Esophagus (tissue), 2 donors: ENCODE measurements around the gene LTK. TPM values are rescaled to one million over a fixed set of nuclear protein-coding genes. Genes with fewer than 3 reads are reported as not detected.
"Not testable (repeated sequence)": the region's sequence is repeated elsewhere in the genome, so short reads cannot be mapped to it uniquely, and the experiment has no call there.

ENCODE experiments used
- H3K27ac ChIP-seq, 2 donors: one replicate each; pipeline ENCODE4 v1.5.1; 2013; ENCODE audit warnings: low read depth in 2 of 2, mild to moderate bottlenecking in 2 of 2, inconsistent platforms in 1 of 2, low read length in 1 of 2, moderate library complexity in 1 of 2
- H3K27me3 ChIP-seq, 2 donors: one replicate each; pipeline ENCODE4 v1.6.1; 2013; ENCODE audit warnings: low read length in 2 of 2, control low read depth in 1 of 2, mild to moderate bottlenecking in 1 of 2; ENCODE audit not compliant: insufficient read depth in 2 of 2, control insufficient read depth in 1 of 2
- H3K36me3 ChIP-seq, 2 donors: one replicate each; pipeline ENCODE4 v1.6.1; 2013; ENCODE audit warnings: low read length in 1 of 2; ENCODE audit not compliant: control insufficient read depth in 2 of 2, insufficient read depth in 2 of 2
- H3K4me1 ChIP-seq, 2 donors: one replicate each; pipeline ENCODE4 v1.6.1; 2013; ENCODE audit warnings: low read length in 1 of 2; ENCODE audit not compliant: control insufficient read depth in 2 of 2, insufficient read depth in 2 of 2
- H3K4me3 ChIP-seq, 2 donors: one replicate each; pipeline ENCODE4 v1.5.1; 2013; ENCODE audit warnings: low read length in 2 of 2, mild to moderate bottlenecking in 2 of 2, low read depth in 1 of 2, moderate library complexity in 1 of 2
- H3K9me3 ChIP-seq, 2 donors: one replicate each; pipeline ENCODE4 v1.6.1; 2013; ENCODE audit warnings: mild to moderate bottlenecking in 2 of 2, low read depth in 1 of 2, low read length in 1 of 2, moderate library complexity in 1 of 2; ENCODE audit not compliant: control insufficient read depth in 2 of 2, insufficient read depth in 1 of 2
- WGBS, 2 donors: extraction: QIAGEN DNeasy Blood & Tissue Kit; methylation state at CpG; one replicate each; pipeline ENCODE4 v1.1.7; 2013; 5-methylcytosine and 5-hydroxymethylcytosine counted together
- polyA plus RNA-seq, 2 donors: library from polyadenylated mRNA; stranded (reverse); fragments of 200-250 nt; gene quantifications; one replicate each; pipeline ENCODE4 v1.2.3, GENCODE V29; 2013
- donor health status: healthy with polysubstance abuse.
- donor health status: Bipolar disorder and iron deficiency.

Gene LTK
- polyA plus RNA-seq, 2 donors: 0.26 to 0.31 TPM

DNA sequence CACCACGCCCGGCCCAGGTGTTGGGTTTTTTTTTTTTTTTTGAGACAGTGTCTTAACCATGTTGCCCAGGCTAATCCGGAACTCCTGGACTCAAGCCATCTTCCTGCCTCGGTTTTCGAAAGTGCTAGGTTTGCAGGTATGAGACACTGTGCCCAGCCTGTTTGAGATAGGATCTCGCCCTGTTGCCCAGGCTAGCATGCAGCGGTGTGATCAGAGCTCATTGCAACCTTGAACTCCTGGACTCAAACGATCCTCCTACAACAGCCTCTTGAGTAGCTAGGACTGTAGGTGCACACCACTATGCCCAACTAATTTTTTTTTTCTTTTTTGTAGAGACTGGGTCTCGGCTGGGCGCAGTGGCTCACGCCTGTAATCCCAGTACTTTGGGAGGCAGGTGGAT is 40.2 kb downstream of the LTK start:
- Histone ChIP-seq H3K4me3 (no peak overlapping the region), H3K4me1 (no peaks in the 10 kb centered on the region), H3K27ac (no peak overlapping the region), H3K9me3 (no peaks in the 10 kb centered on the region), H3K27me3 (no peaks in the 10 kb centered on the region), H3K36me3 (peaks cover 27 to 33% of the 10 kb centered on the region in 2 donors)
- 83 to 92% methylated on average over 9 to 11 of the region's 11 CpGs for WGBS, 2 donors

DNA sequence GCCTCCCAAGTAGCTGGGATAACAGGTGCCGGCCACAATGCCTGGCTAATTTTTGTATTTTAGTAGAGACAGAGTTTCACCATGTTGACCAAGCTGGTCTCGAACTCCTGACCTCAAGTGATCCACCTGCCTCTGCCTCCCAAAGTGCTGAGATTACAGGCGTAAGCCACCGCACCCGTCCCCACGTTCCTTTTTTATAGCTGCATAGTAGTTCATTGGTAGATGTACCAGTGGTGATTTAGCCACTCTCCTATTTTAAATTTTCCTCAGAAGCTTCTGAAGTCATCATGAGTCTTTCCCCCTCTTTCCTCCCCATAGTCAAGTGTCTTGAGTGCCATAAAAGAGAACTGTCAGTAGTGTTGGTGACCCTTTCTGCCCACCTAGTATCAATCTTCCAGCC is 44.0 kb downstream of the LTK start:
- not testable (repeated sequence) for H3K27ac ChIP-seq, H3K27me3 ChIP-seq, H3K4me3 ChIP-seq, H3K9me3 ChIP-seq, H3K4me1 ChIP-seq
- 95 to 99% methylated on average over 6 of the region's 6 CpGs for WGBS, 2 donors
- peaks cover 6 to 24% of the 10 kb centered on the region in 2 donors for H3K36me3 ChIP-seq

DNA sequence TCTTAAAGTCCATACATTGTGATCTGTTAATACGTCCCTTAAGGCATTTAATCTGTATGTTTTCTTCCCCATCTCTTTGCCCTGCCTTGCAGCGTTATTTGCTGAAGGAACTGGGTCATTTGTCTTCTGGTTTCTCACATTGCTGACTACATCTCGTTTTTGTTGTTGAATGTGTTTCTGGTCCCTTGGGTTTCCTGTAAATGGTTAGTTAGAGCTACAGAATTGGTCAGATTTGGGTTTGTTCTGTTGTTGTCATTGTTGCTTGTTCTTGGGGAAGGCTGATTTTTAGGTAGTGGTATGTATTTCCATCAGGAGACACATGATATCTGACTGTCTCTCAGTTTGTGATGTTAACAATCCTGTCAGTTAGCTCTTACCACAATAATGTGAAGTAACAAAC is 46.9 kb downstream of the LTK start:
- Histone ChIP-seq H3K4me1 (no peaks in the 10 kb centered on the region), H3K4me3 (no peak overlapping the region), H3K27ac (no peak overlapping the region), H3K27me3 (no peaks in the 10 kb centered on the region), H3K36me3 (peaks cover 5 to 17% of the 10 kb centered on the region in 2 donors), H3K9me3 (no peaks in the 10 kb centered on the region)
- WGBS, 2 donors: 61 to 69% methylated on average over 3 of the region's 3 CpGs

DNA sequence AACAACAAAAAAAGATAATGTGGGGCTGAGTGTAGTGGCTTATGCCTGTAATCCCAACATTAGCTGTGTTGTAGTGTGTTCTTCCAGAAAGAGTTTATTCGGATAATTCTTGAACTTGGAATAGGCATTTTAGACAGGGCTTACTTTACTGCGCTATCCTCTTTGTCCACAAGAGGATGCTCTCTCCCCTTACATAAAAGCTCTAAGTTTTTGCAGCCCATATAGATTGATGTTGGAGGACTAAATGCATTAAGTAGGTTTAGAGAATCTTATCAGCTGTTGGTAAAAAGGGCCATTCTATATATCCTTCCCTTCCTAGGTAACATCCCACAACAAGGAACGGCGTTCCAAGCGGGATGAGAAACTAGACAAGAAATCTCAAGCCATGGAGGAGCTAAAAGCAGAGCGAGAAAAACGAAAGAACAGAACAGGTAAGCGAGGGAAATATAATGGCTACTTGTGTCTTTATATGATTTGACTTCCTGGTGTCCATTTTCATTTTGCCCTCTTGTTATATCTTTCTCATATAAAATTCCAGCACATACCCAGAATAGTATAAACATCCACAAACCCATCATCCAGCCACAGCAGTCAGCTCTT is 47.7 kb downstream of the LTK start:
- Histone ChIP-seq H3K9me3 (no peaks in the 10 kb centered on the region), H3K4me3 (no peak overlapping the region), H3K27ac (no peak overlapping the region), H3K4me1 (no peaks in the 10 kb centered on the region), H3K27me3 (no peaks in the 10 kb centered on the region), H3K36me3 (peaks cover 0 to 12% of the 10 kb centered on the region in 2 donors)
- 85 to 86% methylated on average over 8 of the region's 8 CpGs for WGBS, 2 donors

DNA sequence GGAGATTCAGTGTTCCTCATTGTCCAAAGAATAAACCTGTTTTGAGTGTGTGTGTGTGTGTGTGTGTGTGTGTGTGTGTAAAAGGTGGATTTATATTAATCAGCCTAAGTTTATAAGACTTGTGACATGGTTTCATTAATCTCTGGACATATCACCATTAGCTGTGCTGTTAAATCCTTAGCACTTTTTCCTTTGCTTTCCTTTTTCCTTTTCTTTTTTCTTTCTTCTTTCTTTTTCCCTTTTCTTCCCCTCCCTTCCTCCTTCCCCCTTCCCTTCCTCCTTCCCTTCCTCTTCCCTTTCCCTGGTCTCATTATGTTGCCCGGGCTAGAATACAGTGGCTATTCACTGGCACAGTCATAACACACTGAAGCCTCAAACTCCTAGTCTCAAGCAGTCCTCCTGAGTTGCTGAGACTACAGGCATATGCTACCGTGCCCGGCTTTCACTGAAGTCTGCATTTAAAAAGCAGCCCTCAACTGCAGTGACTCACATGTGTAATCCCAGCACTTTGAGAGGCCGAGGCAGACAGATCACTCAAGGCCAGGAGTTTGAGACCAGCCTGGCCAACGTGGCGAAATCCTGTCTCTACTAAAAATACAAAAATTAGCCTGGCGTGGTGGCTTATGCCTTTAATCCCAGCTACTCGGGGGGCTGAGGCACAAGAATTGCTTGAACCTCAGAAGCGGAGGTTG is 48.6 kb downstream of the LTK start:
- Histone ChIP-seq H3K4me1 (no peaks in the 10 kb centered on the region), H3K27ac (no peak overlapping the region), H3K27me3 (no peaks in the 10 kb centered on the region), H3K4me3 (no peak overlapping the region), H3K9me3 (no peaks in the 10 kb centered on the region), H3K36me3 (peaks cover 0 to 8% of the 10 kb centered on the region in 2 donors)
- WGBS, 2 donors: 91 to 92% methylated on average over 9 of the region's 9 CpGs

DNA sequence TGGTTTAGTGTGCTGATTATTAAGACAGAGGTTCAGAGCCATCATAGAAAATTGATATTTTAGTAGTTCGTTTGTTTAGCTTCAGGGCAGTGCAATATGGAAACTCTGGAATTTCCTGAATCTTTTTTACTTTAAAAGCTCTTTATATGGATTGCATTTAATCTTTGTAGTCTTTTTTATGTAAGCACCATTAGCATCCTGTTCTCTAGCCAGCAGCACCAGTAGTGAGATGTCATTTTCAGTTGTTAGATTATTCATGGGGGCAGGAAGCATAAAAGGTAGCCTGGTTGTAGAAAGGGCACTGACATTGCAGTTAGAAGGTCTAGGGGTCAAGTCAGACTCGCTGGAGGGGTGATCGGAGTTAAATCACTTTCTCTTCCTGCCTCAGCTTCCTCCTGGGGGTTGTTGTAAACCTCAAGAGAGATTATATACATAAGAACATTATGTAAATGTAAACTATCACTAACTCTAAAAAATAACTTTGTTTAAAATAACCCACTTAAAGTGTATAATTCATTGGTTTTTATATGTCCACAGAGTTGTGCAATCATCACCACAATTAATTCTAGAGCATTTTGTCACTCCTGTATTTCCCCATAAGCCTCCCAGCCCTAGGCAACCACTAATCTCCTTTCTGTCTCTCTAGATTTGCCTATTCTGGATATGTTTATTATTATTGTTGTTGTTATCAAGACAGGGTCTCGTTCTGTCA is 51.4 kb downstream of the LTK start:
- Histone ChIP-seq H3K27me3 (no peaks in the 10 kb centered on the region), H3K9me3 (no peaks in the 10 kb centered on the region), H3K36me3 (peaks cover 9 to 17% of the 10 kb centered on the region in 2 donors), H3K4me3 (no peak overlapping the region), H3K27ac (no peak overlapping the region), H3K4me1 (no peaks in the 10 kb centered on the region)
- 76 to 81% methylated on average over 4 of the region's 4 CpGs for WGBS, 2 donors

Other genes with a start within 250 kb of the LTK start
- 1 to 10 TPM; 3.1 to 6.4 TPM for gene OIP5, start 181.2 kb downstream of the LTK start, polyA plus RNA-seq
- gene NUSAP1, start 180.9 kb downstream of the LTK start, polyA plus RNA-seq: 10 to 100 TPM; 16.6 to 28.0 TPM
- 10 to 100 TPM in 1 of 2 donors, 1 to 10 TPM in 1; 9.2 to 19.0 TPM for gene NDUFAF1, start 111.3 kb downstream of the LTK start, polyA plus RNA-seq
- 10 to 100 TPM; 12.2 to 16.2 TPM for gene RTF1, start 96.7 kb downstream of the LTK start, polyA plus RNA-seq
- gene ITPKA, start 20.0 kb downstream of the LTK start, polyA plus RNA-seq: under 1 TPM; 0.28 to 0.47 TPM
- gene RPAP1, start 30.4 kb upstream of the LTK start, polyA plus RNA-seq: 10 to 100 TPM in 1 of 2 donors, 1 to 10 TPM in 1; 9.2 to 13.0 TPM
- 10 to 100 TPM; 23.2 to 24.2 TPM for gene TYRO3, start 45.4 kb upstream of the LTK start, polyA plus RNA-seq
- 1 to 10 TPM; 2.8 to 3.0 TPM for gene MGA, start 146.6 kb upstream of the LTK start, polyA plus RNA-seq